GM18520 (cell line): Measurements from ENCODE around the gene ELOF1.
A peak's percentile ranks its signal among the peaks of the same experiment; 100 is the strongest.
"Not testable (repeated sequence)": the region's sequence is repeated elsewhere in the genome, so short reads cannot be mapped to it uniquely, and the experiment has no call there.

Experiments
- ATAC-seq: cut with Tn5 transposase; IDR thresholded peaks from one replicate; pipeline ENCODE4 v1.9.1; 2021; ENCODE audit not compliant: unreplicated experiment

Gene ELOF1

GRCh38 chr19:11570039-11570462, 11.0 kb upstream of the ELOF1 start:
- no peak for ATAC-seq

- no peak for ATAC-seq
These were observed 7.1 kb upstream of the ELOF1 start for GRCh38 chr19:11566164-11566563.

- not testable (repeated sequence) for ATAC-seq
These were observed 6.6 kb upstream of the ELOF1 start for GRCh38 chr19:11565649-11565980.

GRCh38 chr19:11564082-11564807, 5.2 kb upstream of the ELOF1 start:
- not testable (repeated sequence) for ATAC-seq

DNA sequence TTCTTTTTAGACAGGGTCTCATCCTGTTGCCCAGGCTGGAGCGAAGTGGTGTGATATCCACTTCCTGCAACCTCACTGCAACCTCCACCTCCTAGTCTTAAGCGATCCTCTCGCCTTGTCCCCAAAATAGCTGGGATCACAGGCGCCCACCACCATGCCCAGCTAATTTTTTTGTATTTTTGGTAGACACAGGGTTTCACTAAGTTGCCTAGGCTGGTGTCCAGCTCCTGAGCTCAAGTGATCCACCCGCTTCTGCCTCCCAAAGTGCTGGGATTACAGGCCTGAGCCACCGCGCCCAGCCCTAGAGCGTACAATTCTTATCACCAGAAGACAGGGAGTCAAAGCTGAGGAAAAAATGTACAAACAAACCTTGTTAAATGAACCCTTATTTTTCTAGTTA, 4.5 kb upstream of the ELOF1 start:
- no peak for ATAC-seq

DNA sequence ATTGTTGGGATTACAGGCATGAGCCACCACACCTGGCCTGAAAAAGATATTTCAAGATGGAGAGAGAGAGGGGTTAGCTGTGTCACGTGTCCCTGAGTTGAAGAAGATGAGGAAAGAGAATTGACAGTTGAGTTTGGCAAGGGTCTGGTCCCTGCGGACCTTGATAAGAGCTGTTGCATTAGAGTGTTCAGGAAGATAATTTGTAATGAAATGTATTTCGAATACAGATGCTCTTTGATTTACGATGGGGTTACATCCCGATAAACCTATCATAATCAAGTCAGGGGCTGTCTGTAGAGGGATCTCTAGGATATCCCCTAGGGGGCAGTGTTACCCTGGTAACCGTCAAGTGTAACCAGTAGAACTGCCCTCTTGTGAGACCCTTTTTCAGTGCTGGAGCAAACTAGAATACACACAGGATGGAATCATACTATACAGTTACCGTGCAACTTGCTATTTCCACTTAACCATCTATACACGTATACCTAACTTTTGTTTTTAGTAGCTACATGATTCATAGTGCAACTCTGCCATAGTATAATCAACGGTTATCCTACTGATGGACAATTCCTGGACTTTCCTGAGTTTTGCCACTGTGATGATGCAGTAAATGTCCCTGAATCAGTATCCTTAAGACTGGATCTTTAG, 1.5 kb upstream of the ELOF1 start:
- peak; percentile 34 for ATAC-seq

- no peak for ATAC-seq
These were observed 2.2 kb downstream of the ELOF1 start for GRCh38 chr19:11556634-11557420.

- ATAC-seq = no peak
These were observed 3.8 kb downstream of the ELOF1 start for GRCh38 chr19:11555246-11555645.

- ATAC-seq = no peak
These were observed 4.9 kb downstream of the ELOF1 start for GRCh38 chr19:11554160-11554559.

- ATAC-seq = no peak
These were observed 6.2 kb downstream of the ELOF1 start for GRCh38 chr19:11552666-11553372.

GRCh38 chr19:11551603-11552235, 7.3 kb downstream of the ELOF1 start:
- ATAC-seq = no peak

GRCh38 chr19:11550265-11550664, 8.8 kb downstream of the ELOF1 start:
- ATAC-seq = no peak

GRCh38 chr19:11549386-11549953, 9.6 kb downstream of the ELOF1 start:
- no peak for ATAC-seq

DNA sequence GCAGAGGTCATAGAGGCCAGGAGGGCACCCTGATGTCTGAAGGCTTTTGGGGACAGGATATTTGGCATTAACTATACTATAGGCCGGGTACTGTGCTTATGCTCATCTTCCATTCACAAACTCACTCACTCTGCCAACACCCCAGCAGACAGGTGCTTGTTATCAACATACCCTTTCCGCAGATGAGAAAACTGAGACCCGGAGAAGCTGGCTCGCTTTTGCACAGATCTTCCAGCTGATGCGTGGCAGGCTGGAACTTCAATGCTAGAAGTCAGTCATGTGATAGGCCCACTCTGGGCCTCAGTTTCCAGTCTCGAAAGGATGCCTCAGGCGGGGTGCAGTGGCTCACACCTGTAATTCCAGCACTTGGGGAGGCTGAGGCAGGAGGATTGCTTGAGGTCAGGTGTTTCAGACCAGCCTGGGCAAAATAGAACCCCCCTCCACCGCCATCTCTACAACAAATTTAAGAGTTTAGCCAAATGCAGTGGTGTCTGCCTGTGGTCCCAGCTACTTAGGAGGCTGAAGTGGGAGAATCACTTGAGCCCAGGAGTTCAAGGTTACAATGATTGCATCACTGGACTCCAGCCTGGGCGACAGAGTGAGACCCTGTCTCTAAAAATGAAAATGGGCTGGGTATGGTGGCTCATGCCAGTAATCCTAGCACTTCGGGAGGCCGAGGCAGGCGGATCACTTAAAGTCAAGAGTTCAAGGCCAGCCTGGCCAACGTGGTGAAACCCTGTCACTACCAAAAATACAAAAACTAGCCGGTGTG, 10.9 kb downstream of the ELOF1 start:
- ATAC-seq = no peak

- no peak for ATAC-seq
These were observed 17.8 kb downstream of the ELOF1 start for GRCh38 chr19:11541238-11541637.

DNA sequence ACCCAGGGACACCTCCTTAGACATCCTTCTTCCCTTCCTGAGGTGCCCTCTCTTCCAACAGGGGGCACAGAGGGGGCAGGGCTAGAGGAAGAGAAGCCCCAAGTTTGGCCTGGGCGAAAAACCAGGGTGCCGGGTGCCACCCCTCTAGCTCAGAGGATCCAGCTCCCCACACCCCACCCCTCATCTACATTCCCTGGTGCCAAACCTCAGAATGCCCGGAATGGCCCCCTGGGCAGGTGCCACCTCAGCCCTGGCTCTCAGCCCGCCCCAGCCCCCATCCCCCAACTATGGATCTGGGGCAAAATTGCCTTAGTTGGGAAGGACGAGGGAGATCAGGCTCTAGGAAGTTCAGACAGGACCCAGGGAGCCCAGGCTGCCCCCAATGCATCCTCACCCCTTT, 18.4 kb downstream of the ELOF1 start:
- ATAC-seq = no peak

DNA sequence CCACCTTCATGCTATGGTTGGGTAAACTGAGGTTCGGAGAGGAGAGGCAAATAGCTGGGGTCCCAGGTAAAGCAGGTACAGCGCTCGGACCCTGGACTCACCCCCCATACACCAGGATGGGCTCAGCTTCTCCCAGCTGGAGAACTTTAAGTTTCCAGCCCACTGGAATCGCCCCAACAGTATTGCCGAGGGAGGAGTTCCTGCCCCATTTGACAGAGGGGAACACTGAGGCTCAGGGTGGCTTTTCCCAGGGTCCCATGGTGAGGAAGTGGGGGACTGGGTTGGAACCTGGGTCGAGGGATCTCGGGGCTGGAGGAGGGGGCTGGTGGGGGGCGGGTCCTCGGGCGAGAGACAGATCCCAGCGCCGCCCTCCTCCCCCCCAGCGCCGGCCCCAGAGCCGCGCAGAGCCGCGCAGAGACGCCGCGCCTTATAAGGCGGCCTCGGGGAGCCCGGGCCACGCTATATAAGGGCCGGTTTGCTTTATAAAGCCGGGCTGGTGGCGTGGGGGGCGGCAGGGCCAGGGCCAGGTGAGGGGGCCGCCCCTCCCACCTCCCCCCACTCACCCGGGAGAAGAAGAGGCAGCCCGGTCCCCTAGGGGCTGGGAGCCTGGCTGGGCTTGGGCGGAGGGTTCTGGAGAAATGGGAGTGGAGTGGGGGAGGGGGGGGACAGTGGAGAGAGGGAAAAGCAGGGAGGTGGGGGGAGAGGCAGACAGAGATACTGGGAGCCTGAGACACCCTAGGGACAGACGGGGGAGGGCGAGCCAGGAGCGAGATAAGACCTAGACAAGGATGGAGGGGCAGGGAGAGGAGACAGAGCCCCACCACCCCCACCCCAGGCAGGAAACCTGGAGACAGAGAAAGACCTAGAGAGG, 19.3 kb downstream of the ELOF1 start:
- ATAC-seq = no peak

DNA sequence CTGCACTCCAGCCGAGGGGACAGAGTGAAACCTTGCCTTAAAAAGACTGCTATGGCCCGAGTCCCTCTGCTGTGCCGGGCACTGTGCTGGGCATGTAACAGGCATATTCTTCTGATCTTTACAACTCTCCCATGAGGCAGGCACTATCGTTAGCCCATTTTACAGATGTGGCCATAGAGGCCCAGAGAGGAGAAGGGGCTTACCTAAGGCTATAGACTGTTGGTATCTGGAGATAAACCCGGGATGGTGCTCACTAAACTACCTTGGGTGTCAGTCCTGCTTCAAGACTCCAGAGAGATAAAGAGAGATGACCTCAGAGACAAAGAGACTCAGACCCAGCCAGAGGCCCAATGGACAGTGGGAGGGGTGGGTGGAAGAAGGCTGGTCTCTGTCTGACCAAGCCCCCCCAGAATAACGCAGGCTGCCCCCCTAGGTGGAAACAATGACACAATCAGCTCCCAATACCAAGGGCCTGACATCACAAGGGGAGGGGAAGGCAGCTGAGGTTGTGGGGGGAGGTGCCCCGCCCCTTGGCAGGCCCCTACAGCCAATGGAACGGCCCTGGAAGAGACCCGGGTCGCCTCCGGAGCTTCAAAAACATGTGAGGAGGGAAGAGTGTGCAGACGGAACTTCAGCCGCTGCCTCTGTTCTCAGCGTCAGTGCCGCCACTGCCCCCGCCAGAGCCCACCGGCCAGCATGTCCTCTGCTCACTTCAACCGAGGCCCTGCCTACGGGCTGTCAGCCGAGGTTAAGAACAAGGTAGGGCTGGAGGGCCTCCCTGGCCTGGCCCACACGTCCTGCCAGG, 20.6 kb downstream of the ELOF1 start, which contains the start of gene CNN1:
CNN1 (plus strand) TSS at position 620 of the 805 bp plus-strand sequence; CDS start at position 697, 77 bp downstream.
- ATAC-seq = no peak
